Fibroblast of lung (primary cell): ENCODE results near the gene ZNF646. TPM values are rescaled to one million over a fixed set of nuclear protein-coding genes. Genes with fewer than 3 reads are reported as not detected.

Source experiments
- DNase-seq, 2 donors: peaks; one replicate each; pipeline versions ENCODE4 v3.0.0 to v3.0.0-alpha.2; 2010; ENCODE audit warnings: low read depth in 2 of 2
- H2AFZ ChIP-seq: 2 replicates; pipeline ENCODE4 v1.5.1; 2012; ENCODE audit warnings: low read length, control low read depth, inconsistent platforms
- H3K27ac ChIP-seq: 2 replicates; pipeline ENCODE4 v1.5.1; 2011; ENCODE audit warnings: low read length, control low read depth; ENCODE audit not compliant: insufficient read depth
- H3K27me3 ChIP-seq: 2 replicates; pipeline ENCODE4 v1.5.1; 2011; ENCODE audit warnings: mild to moderate bottlenecking, low read length; ENCODE audit not compliant: control insufficient read depth, insufficient read depth
- H3K36me3 ChIP-seq: 2 replicates; pipeline ENCODE4 v1.5.1; 2011; ENCODE audit warnings: low read length; ENCODE audit not compliant: control insufficient read depth, insufficient read depth
- H3K4me1 ChIP-seq: 2 replicates; pipeline ENCODE4 v1.5.1; 2011; ENCODE audit warnings: low read length; ENCODE audit not compliant: control insufficient read depth, insufficient read depth; ENCODE audit errors: extremely low read depth
- H3K4me2 ChIP-seq: 2 replicates; pipeline ENCODE4 v1.5.1; 2011; ENCODE audit warnings: low read length, control low read depth; ENCODE audit not compliant: insufficient read depth; ENCODE audit errors: extremely low read depth
- H3K4me3 ChIP-seq, 4 experiments: fragments of 200-600 bp in 1 of 4; sonication (generic) in 1 of 4; replicated peaks in 1 of 4; 2 replicates each; pipeline ENCODE4 v1.5.1; 2011 to 2016; ENCODE audit warnings: low read length in 4 of 4, low read depth in 3 of 4, mild to moderate bottlenecking in 3 of 4, control low read depth in 2 of 4, inconsistent platforms in 1 of 4, mixed read lengths in 1 of 4; ENCODE audit not compliant: insufficient read depth in 1 of 4; ENCODE audit errors: control extremely low read depth in 1 of 4
- H3K79me2 ChIP-seq: 2 replicates; pipeline ENCODE4 v1.5.1; 2012; ENCODE audit warnings: mild to moderate bottlenecking, low read length, inconsistent platforms; ENCODE audit not compliant: control insufficient read depth, insufficient read depth
- H3K9ac ChIP-seq: 2 replicates; pipeline ENCODE4 v1.5.1; 2011; ENCODE audit warnings: mild to moderate bottlenecking, low read length, control low read depth; ENCODE audit not compliant: insufficient read depth
- H3K9me3 ChIP-seq: 2 replicates; pipeline ENCODE4 v1.5.1; 2012; ENCODE audit warnings: low read depth, low read length; ENCODE audit not compliant: control insufficient read depth, insufficient read depth
- H4K20me1 ChIP-seq: 2 replicates; pipeline ENCODE4 v1.5.1; 2011; ENCODE audit warnings: low read length; ENCODE audit not compliant: control insufficient read depth, insufficient read depth; ENCODE audit errors: extremely low read depth
- CTCF ChIP-seq, 2 donors: IDR thresholded peaks in 1 of 2; conservative IDR thresholded peaks in 1 of 2; 1 replicate in 1 of 2; 2 replicates in 1 of 2; pipeline ENCODE4 v1.5.1; 2011 to 2012; ENCODE audit warnings: low read length in 2 of 2, control low read depth in 1 of 2, inconsistent platforms in 1 of 2, low read depth in 1 of 2, mild to moderate bottlenecking in 1 of 2
- EZH2 ChIP-seq: IDR thresholded peaks from 2 replicates; pipeline ENCODE4 v1.5.1; 2012; ENCODE audit warnings: low read length, control low read depth, mild to moderate bottlenecking; ENCODE audit errors: missing control alignments
- polyA plus RNA-seq, 2 donors: library from polyadenylated mRNA; depleted of rRNA in 1 of 2; stranded (reverse) in 1 of 2; unstranded in 1 of 2; fragments of >200 nt; gene quantifications; 2 replicates each; pipeline ENCODE4 v1.2.1, GENCODE V29; 2011 to 2012; ENCODE audit warnings: missing spikeins in 1 of 2
- total RNA-seq: library from RNA; depleted of rRNA; stranded (reverse); fragments of >200 nt; gene quantifications from 2 replicates; pipeline ENCODE4 v1.2.1, GENCODE V29; 2014

Gene ZNF646
- total and polyA plus RNA-seq, 2 donors (not counting 1 experiment from before 2014, with no cell fraction given), result 2.6 to 13.2 TPM

- H2AFZ ChIP-seq, result no peak overlapping the region
These were observed 9.2 kb upstream of the ZNF646 start for GRCh38 chr16:31064882-31065461.

GRCh38 chr16:31067342-31067741 is 6.9 kb upstream of the ZNF646 start:
- Histone ChIP-seq H3K9me3 (no peaks in the 10 kb centered on the region), H4K20me1 (no peaks in the 10 kb centered on the region), H3K27ac (no peak overlapping the region), H3K36me3 (peaks cover 11% of the 10 kb centered on the region), H3K4me2 (no peak overlapping the region), H3K9ac (no peak overlapping the region), H3K4me3 (no peak overlapping the region), H3K4me1 (peaks cover 15% of the 10 kb centered on the region), H3K27me3 (no peaks in the 10 kb centered on the region), H3K79me2 (peaks cover 65% of the 10 kb centered on the region), H2AFZ (no peak overlapping the region)
- TF ChIP-seq EZH2, result no peak
- TF ChIP-seq CTCF (conservative IDR thresholded peaks at IDR 0.05 in 1 of 2, IDR thresholded peaks at IDR 0.05 in 1 of 2; ENCODE audit: low read depth in 1 of 2, low read length in 2 of 2), result no peak
- DNase-seq, result no peak

More at GRCh38 chr16:31064882-31065461, 9.2 kb upstream of the ZNF646 start:
- H3K9me3 ChIP-seq, result no peaks in the 10 kb centered on the region
- H3K4me3 ChIP-seq, result peak overlapping the region in 1 of 4 experiments; percentile 3
- peaks cover 59% of the 10 kb centered on the region for H3K79me2 ChIP-seq
- H4K20me1 ChIP-seq, result no peaks in the 10 kb centered on the region
- peak overlapping the region; percentile 89 for H3K27ac ChIP-seq
- H3K27me3 ChIP-seq, result no peaks in the 10 kb centered on the region
- peaks cover 25% of the 10 kb centered on the region for H3K36me3 ChIP-seq
- H3K4me2 ChIP-seq, result peak overlapping the region; percentile 67
- peak overlapping the region; percentile 61 for H3K9ac ChIP-seq
- no peak for TF ChIP-seq CTCF (conservative IDR thresholded peaks at IDR 0.05 in 1 of 2, IDR thresholded peaks at IDR 0.05 in 1 of 2; ENCODE audit: low read depth in 1 of 2, low read length in 2 of 2)
- TF ChIP-seq EZH2, result no peak
- peaks cover 15% of the 10 kb centered on the region for H3K4me1 ChIP-seq
- peak; percentile 93 to 96 for DNase-seq

GRCh38 chr16:31071861-31072260 is 2.4 kb upstream of the ZNF646 start:
- Histone ChIP-seq H3K9me3 (no peaks in the 10 kb centered on the region), H3K4me3 (peak overlapping the region; percentile 77 to 95 (median 90)), H3K4me1 (no peaks in the 10 kb centered on the region), H3K4me2 (peak overlapping the region; percentile 95), H3K9ac (peak overlapping the region; percentile 96), H3K36me3 (peaks cover 2% of the 10 kb centered on the region), H3K27ac (peak overlapping the region; percentile 97), H4K20me1 (no peaks in the 10 kb centered on the region), H3K79me2 (peaks cover 72% of the 10 kb centered on the region), H2AFZ (no peak overlapping the region), H3K27me3 (no peaks in the 10 kb centered on the region)
- no peak for TF ChIP-seq CTCF (conservative IDR thresholded peaks at IDR 0.05 in 1 of 2, IDR thresholded peaks at IDR 0.05 in 1 of 2; ENCODE audit: low read depth in 1 of 2, low read length in 2 of 2)
- no peak for TF ChIP-seq EZH2
- DNase-seq, result peak; percentile 77 to 81
